Adrenal gland (tissue), 12 donors: ENCODE measurements around the gene LINS1. TPM values are rescaled to one million over a fixed set of nuclear protein-coding genes. Genes with fewer than 3 reads are reported as not detected.
A peak's percentile ranks its signal among the peaks of the same experiment; 100 is the strongest.

Experiments used
- DNase-seq, 7 donors: peaks; one replicate each; pipeline ENCODE4 v3.0.0-alpha.2; 2019 to 2020
- H3K27ac ChIP-seq, 5 donors: fragments of 200-600 bp; sonication (generic) in 4 of 5; 1 replicate in 3 of 5; 2 replicates in 2 of 5; pipeline versions ENCODE4 v1.5.1 to v1.8.0; 2016 to 2020; ENCODE audit warnings: mild to moderate bottlenecking in 1 of 5
- H3K27me3 ChIP-seq: fragments of 200-600 bp; 2 replicates; pipeline ENCODE4 v1.8.0; 2021
- H3K36me3 ChIP-seq, 2 donors: fragments of 200-600 bp; replicated peaks in 1 of 2; 1 replicate in 1 of 2; 2 replicates in 1 of 2; pipeline versions ENCODE4 v1.5.1 to v1.8.0; 2018 to 2022
- H3K4me1 ChIP-seq, 2 donors: fragments of 200-600 bp; replicated peaks in 1 of 2; 1 replicate in 1 of 2; 2 replicates in 1 of 2; pipeline versions ENCODE4 v1.5.1 to v1.8.0; 2018 to 2021
- H3K4me3 ChIP-seq, 4 donors: fragments of 200-600 bp; sonication (generic) in 3 of 4; one replicate each; pipeline ENCODE4 v1.5.1; 2016 to 2018
- H3K9me3 ChIP-seq, 3 donors: fragments of 200-600 bp; sonication (generic) in 1 of 3; replicated peaks in 1 of 3; 1 replicate in 2 of 3; 2 replicates in 1 of 3; pipeline versions ENCODE4 v1.5.1 to v1.8.0; 2016 to 2021
- CTCF ChIP-seq, 6 experiments: fragments of 450-650 bp in 4 of 6; fragments of 200-600 bp in 2 of 6; sonication (generic) in 1 of 6; IDR thresholded peaks; 1 replicate in 5 of 6; 2 replicates in 1 of 6; pipeline versions ENCODE4 v1.5.1 to v1.8.0; 2016 to 2021; ENCODE audit warnings: antibody characterized with exemption in 6 of 6, mild to moderate bottlenecking in 2 of 6, moderate library complexity in 1 of 6
- POLR2A ChIP-seq, 2 donors: fragments of 450-650 bp; IDR thresholded peaks; one replicate each; pipeline ENCODE4 v1.6.1; 2017; ENCODE audit warnings: antibody characterized with exemption in 2 of 2, mild to moderate bottlenecking in 2 of 2, moderate library complexity in 1 of 2
- WGBS, 4 donors: extraction: QIAGEN DNeasy Blood & Tissue Kit in 2 of 4; methylation state at CpG; one replicate each; pipeline versions ENCODE4 v1.1.5 to v1.1.7; 2013 to 2017; 5-methylcytosine and 5-hydroxymethylcytosine counted together
- intact Hi-C, 2 donors: fragments of 100-400 bp; cut with DNase I; formaldehyde crosslinking; loops; one replicate each; pipeline versions ENCODE4 v1.14.1 to v1.15.0; 2022 to 2023
- polyA plus RNA-seq, 3 donors: library from polyadenylated mRNA; stranded (reverse); fragments of 200-250 nt in 2 of 3; fragments of 350-450 nt in 1 of 3; fragmentation: Illumina TruSeq in 1 of 3; extraction: RNeasy Lipid Tissue Mini Kit (QIAGEN cat#74804) in 1 of 3; gene quantifications; one replicate each; pipeline ENCODE4 v1.2.3, GENCODE V29; 2013 to 2014
- total RNA-seq, 9 donors: library from RNA; depleted of rRNA in 4 of 9; stranded (reverse); fragments of >200 nt in 4 of 9; fragments of 120-200 nt in 1 of 9; fragmentation: NEBNext Ultra II Directional in 1 of 9; extraction: Animal tissue kit (Norgen Biotek cat#: 25700) in 1 of 9; gene quantifications; one replicate each; pipeline versions ENCODE4 v1.1.0 to v1.2.4, GENCODE V29; 2013 to 2023
- donor health status: healthy with polysubstance abuse.
- donor health status: Bipolar disorder and iron deficiency.
- donor health status: DM: yes; HTN: yes; CAD: no.
- donor health status: DM: no; HTN: no; CAD: no.
- donor health status: DM: no; HTN: no; CAD: no.
- donor health status: DM: yes; HTN: yes; CAD: no.

The LINS1 gene
- total and polyA plus RNA-seq, 12 donors: 7.4 to 23.5 (median 12.2) TPM

- intact Hi-C loops: no loop called here
- H3K9me3 ChIP-seq: no peaks in the 10 kb centered on the region
- peaks cover 8 to 33% of the 10 kb centered on the region in 2 donors for H3K4me1 ChIP-seq
- H3K27ac ChIP-seq: no peak overlapping the region
- no peak overlapping the region for H3K4me3 ChIP-seq
- no peaks in the 10 kb centered on the region for H3K27me3 ChIP-seq
- TF ChIP-seq POLR2A (IDR thresholded peaks at IDR 0.05): no peak
- TF ChIP-seq CTCF (IDR thresholded peaks at IDR 0.05): no peak
- WGBS, 4 donors: 93 to 100% (median 100%) methylated on average over 1 of the region's 1 CpG
- no peaks in the 10 kb centered on the region for H3K36me3 ChIP-seq
- no peak for DNase-seq
Observed at GRCh38 chr15:100598655-100599054, 3.3 kb downstream of the LINS1 start.

GRCh38 chr15:100597862-100598261, 4.1 kb downstream of the LINS1 start:
- TF ChIP-seq CTCF (IDR thresholded peaks at IDR 0.05): no peak
- no peak for TF ChIP-seq POLR2A (IDR thresholded peaks at IDR 0.05)
- no peak for DNase-seq
- intact Hi-C loops: no loop called here
- Histone ChIP-seq H3K4me3 (no peak overlapping the region), H3K4me1 (peaks cover 8 to 28% of the 10 kb centered on the region in 2 donors), H3K27me3 (no peaks in the 10 kb centered on the region), H3K9me3 (no peaks in the 10 kb centered on the region), H3K27ac (no peak overlapping the region), H3K36me3 (no peaks in the 10 kb centered on the region)
- 85 to 89% (median 88%) methylated on average over 3 of the region's 3 CpGs for WGBS, 4 donors

- WGBS, 4 donors: 85 to 94% (median 89%) methylated on average over 7 of the region's 7 CpGs
- Histone ChIP-seq H3K4me1 (peaks cover 8 to 28% of the 10 kb centered on the region in 2 donors), H3K9me3 (no peaks in the 10 kb centered on the region), H3K27ac (no peak overlapping the region), H3K36me3 (no peaks in the 10 kb centered on the region), H3K27me3 (no peaks in the 10 kb centered on the region), H3K4me3 (no peak overlapping the region)
- DNase-seq: peak in 1 of 7 donors; percentile 24
- no peak for TF ChIP-seq CTCF (IDR thresholded peaks at IDR 0.05)
- TF ChIP-seq POLR2A (IDR thresholded peaks at IDR 0.05): no peak
- intact Hi-C loops: no loop called here
Observed at GRCh38 chr15:100596792-100597191, 5.2 kb downstream of the LINS1 start.

- intact Hi-C loops: no loop called here
- WGBS, 4 donors: 77 to 87% (median 86%) methylated on average over 3 of the region's 3 CpGs
Observed at GRCh38 chr15:100595964-100596363, 6.0 kb downstream of the LINS1 start.

More at GRCh38 chr15:100595964-100596363, 6.0 kb downstream of the LINS1 start:
- no peak overlapping the region for H3K27ac ChIP-seq
- no peak overlapping the region for H3K4me3 ChIP-seq
- H3K27me3 ChIP-seq: no peaks in the 10 kb centered on the region
- no peaks in the 10 kb centered on the region for H3K9me3 ChIP-seq
- peaks cover 4 to 22% of the 10 kb centered on the region in 2 donors for H3K4me1 ChIP-seq
- H3K36me3 ChIP-seq: no peaks in the 10 kb centered on the region
- DNase-seq: no peak
- TF ChIP-seq CTCF (IDR thresholded peaks at IDR 0.05): no peak
- TF ChIP-seq POLR2A (IDR thresholded peaks at IDR 0.05): no peak
